Measurements from ENCODE around the gene PTPN9. TPM values are rescaled to one million over a fixed set of nuclear protein-coding genes. Genes with fewer than 3 reads are reported as not detected.

Gene PTPN9
- total and polyA plus RNA-seq, 2 of the 4 experiments (the other 2 are of a cell fraction): 26.5 to 38.9 TPM

GRCh38 chr15:75533945-75534344 lies 45.2 kb downstream of the PTPN9 start:
- Histone ChIP-seq H2AFZ (replicated peaks; ENCODE audit: low read length, poor library complexity) (no peak overlapping the region), H4K20me1 (ENCODE audit: insufficient read depth, low read length) (peaks cover 60% of the 10 kb centered on the region), H2BK15ac (ENCODE audit: low read depth, low read length) (no peak overlapping the region), H2AK5ac (ENCODE audit: low read depth, low read length) (no peak overlapping the region), H2BK120ac (ENCODE audit: low read depth, low read length) (no peak overlapping the region), H2AK9ac (replicated peaks; ENCODE audit: low read depth, low read length, poor library complexity) (no peak overlapping the region), H3K9me3 (ENCODE audit: control insufficient read depth, insufficient read depth, low read length) (no peaks in the 10 kb centered on the region), H3K4me1 (ENCODE audit: control insufficient read depth, insufficient read depth, low read length) (peaks cover 11% of the 10 kb centered on the region), H4K91ac (ENCODE audit: insufficient read depth, low read depth, low read length) (no peak overlapping the region), H3K4me2 (ENCODE audit: low read depth, low read length) (no peak overlapping the region), H3K23ac (ENCODE audit: low read depth, low read length) (no peak overlapping the region; the same call in 1 of the 2 replicates), H3K79me1 (ENCODE audit: low read depth in 1 of 2, low read length in 2 of 2) (peaks cover 27 to 63% of the 10 kb centered on the region in 2 experiments), H4K5ac (ENCODE audit: low read depth, low read length) (no peak overlapping the region), H3K56ac (ENCODE audit: extremely low read depth, insufficient read depth, low read length) (no peak overlapping the region), H3K36me3 (ENCODE audit: control insufficient read depth, insufficient read depth, low read length) (no peaks in the 10 kb centered on the region), H2BK20ac (ENCODE audit: low read depth, low read length) (no peak overlapping the region), H3K4me3 (ENCODE audit: insufficient read depth, low read depth, low read length) (no peak overlapping the region), H3K9me1 (ENCODE audit: insufficient read depth, low read length) (peaks cover 15% of the 10 kb centered on the region), H3K14ac (replicated peaks; ENCODE audit: low read depth, low read length) (no peak overlapping the region), H3K27ac (ENCODE audit: insufficient read depth, low read length) (no peak overlapping the region), H3K18ac (ENCODE audit: low read depth, low read length) (no peak overlapping the region), H3K27me3 (ENCODE audit: control insufficient read depth, insufficient read depth, low read length) (no peaks in the 10 kb centered on the region), H4K8ac (ENCODE audit: low read depth in 2 of 2, low read length in 2 of 2) (no peak overlapping the region), H2BK5ac (ENCODE audit: low read depth, low read length, poor library complexity, severe bottlenecking) (no peak overlapping the region), H3K4ac (ENCODE audit: low read depth, low read length) (no peak overlapping the region), H3K9ac (ENCODE audit: low read depth, low read length) (no peak overlapping the region)
- WGBS, 2 experiments (ENCODE audit: extremely low coverage in 2 of 2, insufficient read length in 1 of 2): no CpG with 5 or more reads among the region's 1 CpG
- no TSS peak for BruUV-seq (replicated peaks)
- no peak for DNase-seq
- intact Hi-C loops (cut with micrococcal nuclease) (loop anchor here (5.0 kb wide), 1 partner anchor 43 kb away; the partner anchor contains the start of gene PTPN9), dilution Hi-C loops (cut with HindIII; ENCODE audit: low sequenced_read_pairs, unreplicated experiment) (no loop called here), in situ Hi-C loops (cut with MboI; ENCODE audit: low sequenced_read_pairs) (no loop called here)
- TF ChIP-seq NFE2L2 (IDR thresholded peaks at IDR 0.05; ENCODE audit: low read depth, low read length) (no peak), FOS (IDR thresholded peaks at IDR 0.05; ENCODE audit: low read depth, low read length) (no peak), CEBPB (IDR thresholded peaks at IDR 0.05; ENCODE audit: low read depth, low read length) (no peak), MAZ (IDR thresholded peaks at IDR 0.05; ENCODE audit: borderline replicate concordance, low read depth, low read length) (no peak), CHD1 (IDR thresholded peaks at IDR 0.05; ENCODE audit: low read depth, low read length) (no peak), RAD21 (IDR thresholded peaks at IDR 0.05; ENCODE audit: low read length) (no peak), RFX5 (IDR thresholded peaks at IDR 0.05; ENCODE audit: low read depth, low read length) (no peak), BHLHE40 (IDR thresholded peaks at IDR 0.05; ENCODE audit: low read depth, low read length) (no peak), POLR2A (IDR thresholded peaks at IDR 0.05; ENCODE audit: low read depth, low read length) (no peak), ELK1 (IDR thresholded peaks at IDR 0.05; ENCODE audit: borderline replicate concordance, low read depth, low read length) (no peak), MAFK (IDR thresholded peaks at IDR 0.05; ENCODE audit: low read depth, low read length) (no peak), CTCF (conservative IDR thresholded peaks at IDR 0.05; ENCODE audit: low read depth, low read length) (no peak), SMC3 (IDR thresholded peaks at IDR 0.05; ENCODE audit: low read depth, low read length) (no peak), RCOR1 (IDR thresholded peaks at IDR 0.05; ENCODE audit: insufficient replicate concordance, low read length) (no peak), MXI1 (IDR thresholded peaks at IDR 0.05; ENCODE audit: borderline replicate concordance, low read depth, low read length) (no peak)
- TF ChIP-seq, protein P1, sequence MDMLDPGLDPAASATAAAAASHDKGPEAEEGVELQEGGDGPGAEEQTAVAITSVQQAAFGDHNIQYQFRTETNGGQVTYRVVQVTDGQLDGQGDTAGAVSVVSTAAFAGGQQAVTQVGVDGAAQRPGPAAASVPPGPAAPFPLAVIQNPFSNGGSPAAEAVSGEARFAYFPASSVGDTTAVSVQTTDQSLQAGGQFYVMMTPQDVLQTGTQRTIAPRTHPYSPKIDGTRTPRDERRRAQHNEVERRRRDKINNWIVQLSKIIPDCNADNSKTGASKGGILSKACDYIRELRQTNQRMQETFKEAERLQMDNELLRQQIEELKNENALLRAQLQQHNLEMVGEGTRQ (IDR thresholded peaks at IDR 0.05; ENCODE audit: low read depth, low read length): no peak
- POLR2A ChIA-PET (ENCODE audit: unreplicated experiment): no interaction called here
- CTCF ChIA-PET: interaction anchor here (1.1 to 1.5 kb wide), 2 partner anchors 32 to 58 kb away, joined by 3 to 4 read pairs; no protein-coding TSS in a partner anchor
- no peak for ATAC-seq (ENCODE audit: low read depth)
